Ramos (cell line): ENCODE data around the gene ZFP1.
"Not testable (repeated sequence)": the region's sequence is repeated elsewhere in the genome, so short reads cannot be mapped to it uniquely, and the experiment has no call there.

ENCODE experiments used
- in situ Hi-C: fragments of 300-500 bp; cut with MboI; formaldehyde crosslinking; loops from one replicate; pipeline ENCODE4 v1.14.3; 2022; ENCODE audit warnings: low sequenced_read_pairs; ENCODE audit not compliant: unreplicated experiment

The ZFP1 gene

GRCh38 chr16:75112734-75113491, 35.4 kb upstream of the ZFP1 start:
- in situ Hi-C loops: no loop called here

DNA sequence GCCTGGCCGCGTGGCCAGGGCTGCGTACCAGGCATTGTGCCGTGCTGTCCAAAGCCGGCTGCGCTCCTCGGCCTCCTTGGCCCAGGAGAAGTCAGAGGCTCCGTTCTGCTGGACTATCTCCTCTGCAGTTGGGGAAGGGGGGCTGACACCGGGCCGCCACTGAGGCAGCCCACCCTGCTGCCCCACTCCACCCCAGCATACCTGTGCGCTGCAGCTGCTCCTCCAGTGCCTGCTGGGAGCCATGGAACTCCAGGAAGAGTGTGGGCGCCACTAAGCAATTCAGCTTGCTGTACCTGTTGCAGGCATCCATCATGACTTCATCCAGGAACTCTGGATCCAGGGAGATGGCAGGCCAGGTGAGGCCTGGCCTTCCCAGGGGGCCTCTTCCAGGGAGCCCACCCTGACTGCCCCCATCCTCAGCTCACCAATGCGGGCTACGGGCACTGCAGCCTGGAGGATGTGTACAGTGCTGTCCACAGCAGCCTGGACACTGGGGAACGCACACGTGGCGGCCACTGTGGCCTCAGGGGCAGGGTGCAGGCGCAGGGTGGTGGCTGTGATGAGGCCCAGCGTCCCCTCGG, 34.7 kb upstream of the ZFP1 start:
- in situ Hi-C loops: no loop called here

DNA sequence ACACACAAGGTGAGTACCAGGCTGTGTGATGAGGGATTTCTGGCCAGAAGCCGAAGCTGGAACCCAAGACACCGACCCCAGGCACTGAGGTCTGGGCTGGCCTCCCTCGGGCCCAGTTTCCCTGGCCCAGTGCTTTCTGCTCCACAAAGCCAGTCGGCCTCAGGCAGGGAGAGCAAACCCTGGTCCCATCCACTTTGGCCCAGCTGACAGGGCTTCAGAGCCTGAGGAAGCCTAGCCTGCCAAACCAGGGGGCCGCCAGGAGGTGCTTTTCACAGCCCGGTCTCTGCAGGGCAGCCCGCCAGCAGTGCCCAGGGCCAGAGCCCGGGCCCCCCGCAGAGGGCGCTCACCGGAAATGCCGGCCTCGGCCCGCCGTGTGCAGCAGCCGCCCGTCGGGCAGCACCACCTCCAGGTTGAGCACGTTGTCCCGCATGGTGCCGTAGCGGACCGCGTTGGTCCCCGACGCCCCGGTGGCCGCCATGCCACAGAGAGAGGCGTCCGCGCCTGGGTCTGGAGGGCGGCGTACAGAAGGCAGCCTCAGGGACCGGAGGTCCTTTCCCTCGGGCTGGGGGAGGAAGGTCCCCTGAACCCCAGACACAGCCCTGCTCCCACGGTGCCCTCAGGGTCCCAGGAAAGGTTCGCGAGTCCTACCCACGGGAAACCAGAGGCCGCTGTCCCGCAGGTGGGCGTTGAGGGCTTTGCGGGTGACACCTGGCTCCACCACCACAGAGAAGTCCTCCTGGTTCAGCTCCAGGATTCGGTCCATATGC, 34.0 kb upstream of the ZFP1 start:
- in situ Hi-C loops: no loop called here

DNA sequence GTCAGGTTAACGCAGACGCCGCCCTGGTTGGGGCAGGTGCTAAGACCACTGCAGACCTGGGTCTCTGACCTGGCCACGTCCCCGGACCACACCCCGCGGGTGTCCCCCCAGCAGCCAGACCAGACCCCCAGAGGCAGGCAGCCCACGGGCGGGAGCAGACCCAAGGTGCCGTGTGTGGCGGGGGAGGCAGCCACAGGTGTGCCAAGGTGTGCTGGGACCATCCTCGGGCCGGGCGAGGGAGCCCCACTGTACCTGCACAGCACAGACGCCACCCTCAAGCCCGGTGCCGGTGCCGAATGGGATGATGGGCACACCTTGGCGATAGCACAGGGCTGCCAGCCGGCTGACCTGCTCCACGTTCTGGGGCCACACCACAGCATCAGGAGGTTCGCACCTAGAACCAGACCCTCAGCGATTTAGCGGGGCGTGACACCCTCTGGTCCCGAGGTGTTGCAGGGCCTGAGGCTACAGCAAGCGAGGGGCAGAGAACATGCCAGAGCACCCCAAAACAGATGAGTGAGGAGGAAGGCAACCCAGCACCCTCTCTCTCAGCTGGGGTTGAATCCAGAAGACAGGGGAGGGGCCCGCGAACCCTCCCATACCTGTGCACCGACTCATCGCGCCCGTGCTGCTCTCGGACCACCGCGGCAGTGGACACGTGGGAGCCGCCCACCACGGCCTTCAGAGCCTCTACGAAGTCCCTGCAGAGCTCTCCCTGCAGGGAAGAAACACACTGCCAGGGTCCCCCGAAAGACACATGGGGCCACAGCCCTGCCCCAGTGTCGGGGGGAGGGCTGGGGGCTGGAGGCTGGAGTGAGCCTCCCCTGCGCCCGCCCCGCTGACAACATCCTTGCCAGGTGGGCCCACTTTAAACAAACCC, 33.1 kb upstream of the ZFP1 start:
- in situ Hi-C loops: no loop called here

GRCh38 chr16:75116081-75116910, 32.0 kb upstream of the ZFP1 start, which contains the start of gene LDHD:
LDHD (minus strand) TSS chr16:75116780; CDS start chr16:75116720, 60 bp downstream.
- in situ Hi-C loops: no loop called here

- in situ Hi-C loops: no loop called here
Measured at GRCh38 chr16:75116911-75117245, 31.4 kb upstream of the ZFP1 start.

GRCh38 chr16:75118943-75119539, 29.3 kb upstream of the ZFP1 start:
- in situ Hi-C loops: no loop called here

DNA sequence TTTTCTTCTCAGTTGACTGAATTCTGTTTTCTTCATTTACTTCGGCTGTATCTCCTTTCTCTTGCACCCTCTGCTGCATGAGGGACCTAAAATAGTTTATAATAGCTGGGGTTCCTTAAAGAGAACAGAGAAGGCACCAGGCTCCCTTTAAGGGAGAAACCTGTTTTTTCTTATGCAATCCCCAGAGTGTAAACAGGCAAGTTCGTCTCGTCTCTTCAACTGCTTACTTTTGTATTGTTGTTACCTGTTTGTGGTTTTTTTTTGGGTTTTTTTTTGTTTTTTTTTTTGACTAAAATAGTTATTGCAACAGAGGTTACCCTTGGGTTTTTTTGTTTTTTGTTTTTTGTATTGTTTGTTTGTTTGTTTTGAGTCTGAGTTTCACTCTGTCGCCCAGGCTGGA, 28.1 kb upstream of the ZFP1 start:
- in situ Hi-C loops: no loop called here

DNA sequence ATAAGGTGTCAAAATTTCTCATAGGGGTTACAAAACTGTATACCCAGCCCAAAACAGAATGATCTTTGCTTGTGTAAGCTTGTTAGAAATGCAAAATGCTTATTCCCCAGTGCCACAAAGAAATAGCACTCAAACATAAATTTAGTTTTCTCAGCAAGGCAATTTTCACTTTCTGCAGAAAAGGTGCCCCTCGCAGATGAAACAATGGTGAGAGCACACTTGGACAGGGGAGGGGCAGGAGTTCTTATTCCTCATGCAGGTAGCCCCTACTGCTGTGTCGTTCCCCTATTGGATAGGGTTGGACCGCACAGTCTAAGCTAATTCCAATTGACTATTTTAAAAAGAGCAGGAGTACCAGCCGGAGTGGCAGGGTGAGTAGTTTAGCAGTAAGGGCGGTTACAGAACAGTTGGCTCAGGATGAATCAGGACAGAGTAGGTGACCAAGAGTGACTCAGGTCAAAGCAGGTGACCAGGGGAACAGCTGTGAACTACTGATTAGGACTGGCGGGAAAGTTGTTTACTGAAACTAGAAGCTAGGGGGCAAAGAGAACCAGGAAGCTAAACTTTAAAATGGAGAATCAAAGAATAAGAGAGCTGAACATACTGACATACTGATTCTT, 26.3 kb upstream of the ZFP1 start:
- in situ Hi-C loops: no loop called here

GRCh38 chr16:75122609-75123008, 25.7 kb upstream of the ZFP1 start:
- in situ Hi-C loops: no loop called here

DNA sequence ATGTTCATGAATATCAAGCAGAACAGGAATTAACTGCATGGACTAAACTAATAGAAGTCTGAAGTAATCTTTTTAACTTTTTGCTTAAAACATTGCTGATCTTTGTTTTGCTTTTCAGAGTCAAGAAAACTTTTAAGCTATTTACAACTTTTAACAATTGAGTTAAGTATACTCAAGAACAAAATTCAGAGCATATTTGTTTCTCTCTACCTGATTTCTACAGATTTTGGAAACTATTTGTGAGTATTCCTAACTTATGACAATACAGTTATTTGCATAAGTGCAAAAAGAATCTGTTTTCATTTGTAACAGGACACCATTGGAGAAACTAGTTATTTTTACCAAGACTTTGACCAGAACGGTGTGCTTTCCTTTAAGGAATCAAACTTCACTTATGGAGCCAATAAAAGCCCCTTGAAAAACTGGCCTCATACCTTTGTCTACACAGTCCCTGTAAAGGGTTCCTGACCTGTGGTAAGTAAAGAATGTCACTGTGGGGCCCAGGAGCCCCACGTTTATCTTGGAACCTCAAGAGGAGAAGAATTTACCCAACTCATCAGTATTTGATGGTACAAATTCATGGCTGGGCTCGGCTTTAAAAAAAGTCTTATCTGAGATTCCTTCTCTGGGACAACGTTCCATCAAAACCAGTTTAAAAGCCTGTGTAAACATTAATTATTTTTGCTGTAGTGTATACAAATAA, 20.5 kb upstream of the ZFP1 start:
- in situ Hi-C loops: no loop called here

DNA sequence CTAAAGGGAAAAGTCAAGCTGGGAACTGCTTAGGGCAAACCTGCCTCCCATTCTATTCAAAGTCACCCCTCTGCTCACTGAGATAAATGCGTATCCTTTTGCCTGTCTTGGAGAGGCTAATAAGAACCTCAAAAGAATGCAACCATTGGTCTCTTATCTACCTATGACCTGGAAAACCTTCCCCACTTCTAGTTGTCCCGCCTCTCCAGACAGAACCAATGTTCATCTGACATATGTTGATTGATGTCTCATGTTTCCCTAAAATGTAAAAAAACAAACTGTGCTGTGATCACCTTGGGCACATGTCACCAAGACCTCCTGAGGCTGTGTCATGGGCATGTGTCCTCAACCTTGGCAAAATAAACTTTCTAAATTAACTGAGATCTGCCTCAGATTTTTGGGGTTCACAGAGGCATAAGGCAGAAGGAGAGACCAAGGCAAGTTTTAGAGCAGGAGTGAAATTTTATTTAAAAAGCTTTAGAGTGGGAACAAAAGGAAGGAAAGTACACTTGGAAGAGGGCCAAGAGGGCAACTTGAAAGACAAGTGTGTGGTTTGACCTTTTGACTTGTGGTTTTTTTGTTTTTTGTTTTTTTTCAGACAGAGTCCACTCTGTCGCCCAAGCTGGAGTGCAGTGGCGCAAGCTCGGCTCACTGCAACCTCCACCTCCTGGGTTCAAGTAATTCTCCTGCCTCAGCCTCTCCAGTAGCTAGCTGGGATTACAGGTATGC, 18.7 kb upstream of the ZFP1 start:
- in situ Hi-C loops: not testable (repeated sequence)

DNA sequence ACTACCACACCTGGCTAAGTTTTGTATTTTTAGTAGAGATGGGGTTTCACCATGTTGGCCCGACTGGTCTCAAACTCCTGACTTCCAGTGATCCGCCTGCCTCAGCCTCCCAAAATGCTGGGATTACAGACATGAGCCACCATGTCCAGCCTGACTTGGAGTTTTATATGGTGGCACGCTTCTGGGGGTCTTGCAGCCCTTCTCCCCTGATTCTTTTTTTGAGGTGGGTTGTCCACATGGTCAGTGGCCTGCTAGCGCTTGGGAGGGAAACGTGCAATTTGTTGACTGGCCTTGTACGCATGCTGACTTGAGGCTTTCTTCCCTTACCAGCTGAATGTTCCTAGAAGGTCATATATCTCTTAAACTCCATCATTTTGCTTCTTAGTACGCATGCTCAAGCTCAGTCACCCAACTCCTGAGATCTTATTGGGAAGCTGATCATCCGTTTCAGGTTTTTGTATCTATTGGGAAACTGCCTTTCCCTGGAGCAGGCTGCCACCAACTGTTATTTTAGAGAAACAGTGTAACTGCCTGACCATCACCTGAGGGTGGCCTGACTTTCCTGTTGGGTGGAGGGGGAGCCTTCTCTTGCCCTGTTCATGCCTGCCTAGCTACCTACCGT, 18.1 kb upstream of the ZFP1 start:
- in situ Hi-C loops: no loop called here

DNA sequence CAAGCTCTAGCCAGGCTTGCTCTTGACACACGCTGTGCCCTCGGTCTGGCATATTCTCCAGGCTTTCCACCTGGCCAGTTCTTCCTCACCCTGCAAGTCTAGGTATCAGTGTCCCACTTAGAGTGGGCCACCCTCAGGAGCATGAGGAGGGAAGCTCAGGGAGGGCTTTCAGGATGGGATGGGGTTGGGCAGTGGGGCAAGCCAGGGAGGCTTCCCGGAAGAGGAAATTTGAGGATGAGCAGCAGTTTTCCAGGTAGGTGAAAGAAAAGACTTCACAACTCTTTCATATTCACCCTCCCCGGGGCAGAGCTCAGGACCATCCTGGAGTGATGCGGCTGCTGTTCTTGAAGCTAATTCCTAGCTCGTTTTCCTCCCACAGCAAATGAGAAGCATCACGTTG, 17.2 kb upstream of the ZFP1 start:
- in situ Hi-C loops: no loop called here

GRCh38 chr16:75138233-75138632, 10.1 kb upstream of the ZFP1 start:
- in situ Hi-C loops: no loop called here

DNA sequence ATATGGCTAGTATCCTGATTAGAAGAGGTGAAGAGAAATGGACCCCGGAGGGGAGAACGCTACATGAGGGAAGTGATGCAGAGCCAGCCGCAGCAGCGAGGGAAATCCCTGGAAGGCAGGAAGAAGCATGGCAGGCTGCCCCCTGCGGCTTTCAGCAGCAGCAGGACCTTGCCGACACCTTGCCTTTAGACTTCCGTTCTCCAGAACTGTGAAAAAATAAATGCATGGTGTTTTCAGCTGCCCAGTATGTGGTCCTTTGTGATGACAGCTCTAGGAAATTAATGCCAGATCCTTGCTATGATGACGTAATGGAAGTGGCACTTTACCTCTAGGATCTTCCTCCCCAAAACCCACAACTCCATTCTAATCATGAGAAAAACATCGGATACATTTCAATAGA, 9.7 kb upstream of the ZFP1 start:
- in situ Hi-C loops: no loop called here

GRCh38 chr16:75139498-75139897, 8.8 kb upstream of the ZFP1 start:
- in situ Hi-C loops: no loop called here
